HG03280 (cell line): ENCODE measurements around the gene INVS.
A peak's percentile ranks its signal among the peaks of the same experiment; 100 is the strongest.
"Not testable (repeated sequence)": the region's sequence is repeated elsewhere in the genome, so short reads cannot be mapped to it uniquely, and the experiment has no call there.

Experiments used
- ATAC-seq: cut with Tn5 transposase; IDR thresholded peaks from one replicate; pipeline ENCODE4 v1.9.1; 2021; ENCODE audit warnings: mild to moderate bottlenecking, moderate library complexity; ENCODE audit not compliant: unreplicated experiment

Gene INVS

GRCh38 chr9:100193078-100193477 lies 94.0 kb downstream of the INVS start:
- ATAC-seq, result no peak

- no peak for ATAC-seq
These were observed 97.2 kb downstream of the INVS start for GRCh38 chr9:100196215-100196614.

DNA sequence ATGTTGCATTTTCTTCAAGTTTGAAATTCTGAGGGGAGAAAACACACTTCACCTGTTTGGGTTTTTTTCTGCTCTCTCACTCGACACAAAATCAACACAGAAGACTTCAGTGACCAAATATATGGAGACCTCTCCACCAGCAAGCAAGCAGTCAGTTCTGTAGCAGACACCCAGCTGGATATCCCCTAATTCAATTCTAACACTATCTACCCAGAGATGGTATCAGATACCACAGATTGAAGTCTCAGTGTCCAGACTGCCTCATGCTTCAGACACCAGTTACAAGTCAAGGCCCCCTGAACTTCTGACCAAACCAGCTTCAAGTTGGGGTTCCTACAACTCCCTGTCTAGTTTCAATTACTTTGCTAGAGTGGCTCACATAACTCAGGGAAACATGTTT lies 97.8 kb downstream of the INVS start:
- ATAC-seq, result no peak

- no peak for ATAC-seq
These were observed 98.5 kb downstream of the INVS start for GRCh38 chr9:100197553-100197952.

DNA sequence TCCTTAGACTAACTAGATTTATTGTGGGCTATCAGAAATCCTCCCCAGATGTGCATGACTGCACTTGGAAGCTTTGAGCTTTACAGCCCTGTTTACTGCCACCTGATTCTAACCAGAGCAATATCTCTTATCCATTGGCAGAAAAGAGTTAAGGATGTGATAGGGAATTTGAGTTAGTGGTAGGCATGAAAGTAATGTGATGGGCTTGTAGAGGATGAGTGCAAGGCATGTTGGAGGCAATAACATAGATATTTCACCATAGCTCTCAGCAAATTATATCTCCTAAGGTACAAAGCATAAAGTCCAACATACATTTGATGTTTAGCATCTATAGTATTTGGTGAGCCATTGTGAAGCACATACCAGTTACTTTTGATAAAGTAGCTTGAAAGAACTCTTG lies 103.8 kb downstream of the INVS start:
- no peak for ATAC-seq

DNA sequence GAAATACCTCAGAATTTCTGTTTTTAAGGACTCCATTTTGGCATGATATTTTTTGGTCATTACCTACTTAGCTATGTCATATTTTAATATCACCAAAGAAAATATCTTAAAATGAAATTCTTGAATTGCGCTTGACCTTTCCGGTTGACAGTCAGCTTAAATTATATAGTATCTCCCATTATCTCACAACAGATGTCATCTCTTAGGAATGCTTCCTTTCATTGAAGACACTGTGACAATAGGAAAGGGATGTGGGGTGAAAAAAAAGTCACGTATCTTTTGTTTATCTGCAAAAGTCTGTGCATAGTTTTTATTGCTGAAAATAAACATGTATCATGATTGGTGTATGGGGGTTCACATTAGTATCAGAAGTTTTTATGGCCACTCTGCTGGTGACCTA lies 105.8 kb downstream of the INVS start:
- ATAC-seq, result no peak

DNA sequence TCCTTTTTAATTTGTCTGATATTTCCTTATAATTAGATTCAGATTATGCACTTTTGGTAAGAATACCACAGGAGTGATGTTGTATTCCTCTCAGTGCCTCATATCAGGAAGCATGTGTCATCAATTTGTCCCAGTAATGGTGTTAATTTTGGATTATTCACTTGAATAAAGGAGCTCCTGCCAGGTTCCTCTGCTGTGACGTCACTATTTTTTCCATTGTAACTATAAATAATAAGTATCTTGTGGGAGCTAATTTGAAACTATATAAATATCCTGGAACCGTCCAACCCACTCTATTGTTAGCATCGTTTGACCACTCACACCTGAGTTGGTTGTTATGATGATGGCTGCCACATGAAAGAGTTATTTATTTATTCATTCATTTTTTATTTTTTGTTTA lies 107.9 kb downstream of the INVS start:
- ATAC-seq, result no peak

- ATAC-seq, result no peak
These were observed 109.6 kb downstream of the INVS start for GRCh38 chr9:100208673-100209072.

DNA sequence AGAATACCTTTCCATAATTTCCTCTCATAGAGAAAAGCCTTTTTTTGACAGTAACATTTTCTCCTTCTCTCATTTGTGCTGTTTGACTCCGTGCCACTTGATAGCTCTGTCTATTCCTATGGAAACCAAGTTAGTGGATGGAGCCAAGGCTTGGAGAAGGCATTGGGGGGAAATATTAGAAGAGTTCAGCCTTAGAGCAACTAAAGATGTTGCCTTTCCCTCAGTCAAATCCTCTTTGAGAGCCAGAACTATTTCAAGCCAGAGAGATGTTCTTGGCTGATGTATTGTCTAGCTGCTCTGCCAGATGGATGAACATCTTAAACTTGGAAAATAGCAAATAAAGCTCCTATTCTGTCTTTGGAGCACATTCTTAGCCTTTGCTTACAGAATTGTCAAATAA lies 112.4 kb downstream of the INVS start:
- ATAC-seq, result no peak

- no peak for ATAC-seq
These were observed 114.9 kb downstream of the INVS start for GRCh38 chr9:100213730-100214477.

GRCh38 chr9:100216178-100216787 lies 117.2 kb downstream of the INVS start:
- peak; percentile 69 for ATAC-seq

- ATAC-seq, result no peak
These were observed 118.5 kb downstream of the INVS start for GRCh38 chr9:100217536-100217935.

- peak; percentile 43 for ATAC-seq
These were observed 120.3 kb downstream of the INVS start for GRCh38 chr9:100219347-100219746.

DNA sequence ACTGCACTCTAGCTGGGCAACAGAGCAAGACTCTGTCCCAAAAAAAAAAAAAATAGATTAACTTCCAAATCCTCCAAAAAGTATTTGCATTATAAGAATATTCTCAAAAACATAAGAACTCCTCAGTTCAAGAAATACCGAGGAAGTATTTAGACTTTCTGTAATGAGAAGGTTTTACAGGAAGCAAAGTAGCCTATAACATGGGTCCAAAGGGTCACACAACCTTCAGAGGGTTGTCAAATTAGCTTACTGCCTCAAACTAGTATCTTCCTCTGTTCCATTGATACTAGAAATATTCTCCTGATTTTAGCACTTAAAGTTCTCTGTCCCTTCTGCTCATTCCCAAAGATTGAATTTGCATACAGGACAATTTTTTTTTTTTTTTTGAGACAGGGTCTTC lies 121.9 kb downstream of the INVS start:
- ATAC-seq, result no peak

DNA sequence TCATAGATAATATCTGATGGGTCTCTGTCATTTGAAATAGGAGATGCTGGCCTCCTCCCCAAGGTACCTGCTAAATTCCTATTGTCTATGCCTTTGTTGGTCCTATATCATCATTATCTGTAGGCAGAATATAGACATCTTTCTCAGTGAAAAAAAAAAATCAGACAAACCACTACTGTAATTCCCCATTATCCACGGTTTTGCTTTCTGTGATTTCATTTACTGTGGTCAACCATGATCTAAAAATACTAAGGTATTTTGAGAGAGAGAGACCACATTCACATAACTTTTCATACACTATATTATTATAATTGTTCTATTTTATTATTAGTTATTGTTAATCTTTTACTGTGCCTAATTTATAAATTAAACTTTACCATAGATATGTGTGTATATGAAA lies 122.5 kb downstream of the INVS start:
- ATAC-seq, result no peak

GRCh38 chr9:100222674-100223073 lies 123.6 kb downstream of the INVS start:
- no peak for ATAC-seq

DNA sequence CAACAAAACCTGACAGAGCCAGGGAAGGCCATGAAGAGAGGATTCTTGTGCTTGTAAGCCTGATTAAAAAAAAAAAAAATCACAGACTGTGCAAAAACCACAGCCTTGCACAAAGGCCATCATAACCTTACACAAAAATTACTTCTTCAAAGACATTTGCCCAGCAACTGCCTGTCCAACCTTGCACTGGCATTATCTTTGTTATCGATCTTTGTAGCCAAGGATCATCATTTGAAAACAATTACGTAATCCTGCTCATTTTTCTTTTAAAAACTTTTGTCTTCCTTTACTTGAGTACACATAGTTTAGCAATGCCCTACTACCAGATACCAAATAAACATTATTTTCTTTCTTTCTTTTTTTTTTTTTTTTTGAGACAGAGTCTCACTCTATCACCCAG lies 128.6 kb downstream of the INVS start:
- ATAC-seq, result no peak

GRCh38 chr9:100228352-100228869 lies 129.4 kb downstream of the INVS start:
- no peak for ATAC-seq

GRCh38 chr9:100229136-100229535 lies 130.1 kb downstream of the INVS start:
- no peak for ATAC-seq

GRCh38 chr9:100229561-100229960 lies 130.5 kb downstream of the INVS start:
- no peak for ATAC-seq

GRCh38 chr9:100236986-100237385 lies 137.9 kb downstream of the INVS start:
- not testable (repeated sequence) for ATAC-seq

- no peak for ATAC-seq
These were observed 141.5 kb downstream of the INVS start for GRCh38 chr9:100240512-100240911.

- ATAC-seq, result no peak
These were observed 168.2 kb downstream of the INVS start for GRCh38 chr9:100267211-100267610.
